DMS 273 treated with DMSO at 0.1 percent for 48 hours (cell line): ENCODE results near the gene SPAG16.
"Not testable (repeated sequence)": the region's sequence is repeated elsewhere in the genome, so short reads cannot be mapped to it uniquely, and the experiment has no call there.

Experiments used
- DNase-seq: peaks from one replicate; lab custom pipeline; 2025; lab: John Stamatoyannopoulos, UW

Gene SPAG16

DNA sequence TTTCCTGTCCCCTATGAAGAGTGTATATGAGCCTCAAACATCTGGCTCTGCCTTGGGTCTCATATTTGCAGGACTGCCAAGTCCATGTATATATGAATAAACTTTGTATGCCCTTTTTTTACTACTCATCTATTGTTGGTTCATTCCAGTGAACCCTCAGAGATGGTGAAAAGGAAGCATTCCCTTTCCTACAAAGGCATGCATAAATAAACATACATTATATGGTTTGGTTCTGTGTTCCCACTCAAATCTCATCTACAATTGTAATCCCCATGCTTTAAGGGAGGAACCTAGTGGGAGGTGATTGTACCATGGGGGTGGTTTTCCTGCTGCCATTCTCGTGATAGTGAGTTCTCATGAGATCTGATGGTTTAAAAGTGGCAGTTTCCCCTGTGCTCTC, 534.2 kb downstream of the SPAG16 start:
- no peak for DNase-seq

DNA sequence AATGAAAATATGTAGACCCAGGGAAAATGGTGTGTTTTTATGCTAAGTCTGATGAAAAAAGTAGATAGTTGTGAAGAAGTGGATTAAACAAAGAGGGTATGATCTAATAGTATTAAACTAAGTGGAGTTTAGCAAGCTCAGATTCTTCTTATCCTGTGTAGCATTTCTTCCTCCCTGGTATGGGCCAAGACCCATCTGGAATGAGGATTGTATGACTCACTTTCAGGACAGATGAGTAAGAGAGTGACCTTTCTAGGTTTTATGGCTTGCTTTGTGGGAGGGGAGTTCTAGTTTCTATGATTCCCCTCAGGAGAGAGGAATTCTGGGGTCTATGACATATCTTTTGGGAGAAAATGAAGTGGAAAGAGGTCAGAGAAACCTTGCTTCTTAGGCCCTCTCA, 550.1 kb downstream of the SPAG16 start:
- DNase-seq = no peak

DNA sequence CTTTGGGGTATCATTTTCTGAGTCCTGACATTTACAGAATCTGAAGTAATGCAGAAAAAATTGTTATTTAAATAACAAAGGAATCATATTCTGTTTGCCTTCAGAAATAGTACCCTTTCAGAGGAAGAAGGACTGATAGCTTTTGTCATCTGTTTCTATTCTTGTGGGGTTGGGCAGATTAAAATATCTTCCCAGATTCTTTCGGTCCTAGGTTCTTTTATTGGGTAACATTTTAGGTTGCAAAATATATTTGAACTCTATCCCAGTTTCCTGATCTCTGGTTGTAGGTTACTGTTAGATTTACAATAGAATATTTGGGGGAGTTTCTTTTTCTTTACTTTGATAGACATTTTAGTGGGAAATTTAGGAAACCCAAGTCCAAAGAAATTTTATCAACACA, 550.5 kb downstream of the SPAG16 start:
- no peak for DNase-seq

DNA sequence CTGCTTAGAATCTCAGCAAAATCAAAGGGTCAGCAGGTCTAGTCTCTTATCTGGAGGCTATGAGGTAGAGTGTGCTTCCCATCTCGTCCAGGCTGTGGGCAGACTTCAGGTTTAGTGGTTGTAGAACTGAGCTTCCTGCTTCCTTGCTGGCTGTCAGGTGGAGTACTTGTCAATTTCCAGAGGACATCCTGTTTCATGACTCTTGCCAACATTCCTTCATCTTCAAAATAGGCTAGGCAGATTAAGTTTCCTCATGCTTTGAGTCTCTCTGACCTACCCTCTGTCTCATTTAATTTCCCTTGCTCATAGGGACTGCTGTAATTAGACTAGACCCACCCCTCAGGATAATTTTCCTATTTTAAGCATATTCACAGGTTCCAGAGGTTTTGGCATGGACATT, 562.6 kb downstream of the SPAG16 start:
- no peak for DNase-seq

DNA sequence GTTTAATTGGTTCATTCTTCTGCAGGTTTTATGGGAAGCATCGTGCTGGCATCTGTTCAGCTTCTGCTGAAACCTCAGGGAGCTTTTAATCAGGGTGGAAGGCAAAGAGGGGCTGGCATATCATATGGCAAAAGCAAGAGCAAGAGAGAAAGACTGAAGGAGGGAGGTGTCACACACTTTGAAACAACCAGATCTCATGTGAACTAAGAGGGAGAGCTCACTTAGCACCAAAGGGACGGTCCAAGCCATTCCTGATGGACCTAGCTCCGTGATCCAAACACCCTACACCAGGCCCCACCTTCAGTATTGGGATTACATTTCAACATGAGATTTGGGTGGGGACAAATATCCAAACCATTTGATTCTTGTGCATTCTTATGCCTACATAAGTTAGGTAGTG, 563.1 kb downstream of the SPAG16 start:
- DNase-seq = no peak

DNA sequence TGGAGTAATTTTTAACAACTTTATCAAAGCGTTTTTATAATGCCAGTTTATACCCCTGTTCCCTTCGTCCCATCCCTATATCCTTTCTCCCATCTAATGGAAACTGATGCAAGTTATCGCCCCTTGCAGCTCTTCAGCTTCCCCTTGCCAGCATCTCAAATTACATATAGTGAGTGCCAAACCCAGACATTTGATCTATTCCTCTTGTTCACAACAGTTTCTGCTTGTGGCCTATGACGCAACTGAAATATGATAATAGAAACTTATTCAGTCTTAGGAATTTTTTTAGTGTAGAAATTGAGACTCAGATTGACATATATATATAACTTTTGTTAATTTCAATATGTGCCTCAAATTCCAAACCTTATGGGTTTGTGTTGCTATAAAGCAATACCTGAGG, 564.4 kb downstream of the SPAG16 start:
- DNase-seq = no peak

DNA sequence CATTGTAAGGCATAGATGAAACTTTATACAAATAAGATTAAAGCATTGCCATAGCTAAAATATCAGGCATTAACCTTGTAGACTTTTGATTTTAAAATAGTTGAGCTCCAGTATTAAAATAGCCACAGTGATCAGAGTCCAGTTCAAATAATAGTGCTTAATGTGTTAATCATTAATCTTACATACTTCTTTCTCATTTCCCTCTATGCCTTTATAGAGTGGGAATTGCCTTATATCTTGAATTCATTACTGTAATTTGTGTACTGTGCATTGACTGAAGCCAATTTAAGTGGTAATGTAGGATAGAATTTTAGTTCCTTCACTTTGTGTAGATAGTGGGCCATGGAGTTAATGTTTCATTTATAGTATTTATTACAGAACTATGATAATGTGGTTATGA, 577.4 kb downstream of the SPAG16 start:
- no peak for DNase-seq

DNA sequence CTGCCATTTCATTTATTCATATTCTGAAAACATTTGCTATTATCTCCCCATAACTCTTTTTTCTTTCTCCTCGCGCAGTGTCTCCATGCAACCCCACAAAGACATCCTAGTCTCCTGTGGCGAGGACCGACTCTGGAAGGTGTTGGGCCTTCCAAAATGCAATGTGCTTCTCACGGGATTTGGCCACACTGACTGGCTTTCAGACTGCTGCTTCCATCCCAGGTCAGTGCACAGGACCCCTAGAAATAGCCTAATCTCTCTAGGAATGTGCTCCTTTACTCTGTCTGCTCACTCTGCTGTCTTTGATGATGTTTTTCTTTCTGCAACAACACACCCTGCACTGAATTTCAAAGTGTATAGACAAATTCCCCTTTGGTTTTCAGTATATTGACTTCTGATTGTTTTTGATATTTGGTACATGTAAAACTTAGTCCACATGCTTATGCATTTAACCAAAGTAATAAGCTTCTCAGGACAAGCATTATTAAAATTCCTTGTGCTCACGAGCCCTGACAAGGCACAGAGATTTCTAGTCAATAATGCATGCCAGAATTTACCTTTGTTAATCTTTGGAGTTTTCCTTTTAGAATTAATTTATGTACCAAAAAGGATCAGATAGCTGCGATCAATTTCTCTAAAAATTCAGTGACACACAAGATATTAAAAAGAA, 578.3 kb downstream of the SPAG16 start:
- no peak for DNase-seq

DNA sequence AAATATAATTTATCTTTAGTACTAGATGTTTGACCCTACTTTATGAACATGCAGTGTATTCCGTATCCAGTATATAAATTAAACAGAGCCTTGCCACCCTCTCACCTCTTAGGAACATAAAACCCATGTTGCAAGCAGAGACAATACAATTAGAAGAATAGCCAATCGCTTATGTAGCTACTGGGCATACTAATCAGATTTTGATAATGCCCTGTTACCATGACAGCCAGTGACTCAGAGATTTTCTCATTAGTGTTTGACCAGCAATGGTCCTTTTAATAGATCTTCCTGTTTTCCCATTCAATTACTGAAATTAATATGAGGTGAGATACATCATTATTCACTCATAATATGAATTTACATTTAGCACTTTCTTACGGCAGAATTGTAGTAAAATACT, 579.3 kb downstream of the SPAG16 start:
- no peak for DNase-seq

DNA sequence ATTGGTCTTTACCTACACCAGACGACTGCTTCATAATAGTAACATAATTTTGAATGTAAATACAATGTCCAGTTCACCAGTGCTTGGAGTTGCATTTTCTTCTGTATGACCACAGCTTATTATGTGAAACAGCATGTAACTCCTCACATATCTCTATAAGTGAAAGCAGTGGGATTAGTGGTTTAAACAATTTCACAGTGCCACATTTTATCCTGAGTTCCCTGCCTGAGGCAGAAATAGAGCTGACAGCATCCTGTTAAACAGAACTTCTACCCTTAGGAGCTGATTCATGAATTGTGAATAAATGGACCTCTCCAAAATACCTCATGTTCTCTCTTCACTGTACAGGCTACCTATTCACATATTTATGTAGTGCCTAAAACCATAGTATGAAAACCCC, 584.3 kb downstream of the SPAG16 start:
- DNase-seq = no peak

DNA sequence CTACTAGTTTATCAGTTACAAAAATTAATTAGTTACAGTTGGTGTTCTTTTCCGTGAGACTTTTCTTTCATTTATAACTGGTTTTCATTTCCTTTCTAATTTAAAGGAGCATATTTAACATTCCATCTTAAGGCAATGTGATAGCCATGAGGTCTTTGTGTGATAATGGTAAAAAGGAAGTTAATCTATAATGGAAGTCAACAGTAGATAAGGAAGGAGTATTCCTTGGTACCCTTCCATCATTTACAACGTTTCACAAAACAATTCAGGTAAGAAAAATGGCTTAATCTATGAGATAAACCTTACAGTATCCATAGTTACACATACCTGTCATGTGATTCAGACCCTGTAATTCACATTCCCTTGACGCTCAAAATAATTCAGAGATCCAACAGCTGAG, 601.2 kb downstream of the SPAG16 start:
- DNase-seq = no peak

DNA sequence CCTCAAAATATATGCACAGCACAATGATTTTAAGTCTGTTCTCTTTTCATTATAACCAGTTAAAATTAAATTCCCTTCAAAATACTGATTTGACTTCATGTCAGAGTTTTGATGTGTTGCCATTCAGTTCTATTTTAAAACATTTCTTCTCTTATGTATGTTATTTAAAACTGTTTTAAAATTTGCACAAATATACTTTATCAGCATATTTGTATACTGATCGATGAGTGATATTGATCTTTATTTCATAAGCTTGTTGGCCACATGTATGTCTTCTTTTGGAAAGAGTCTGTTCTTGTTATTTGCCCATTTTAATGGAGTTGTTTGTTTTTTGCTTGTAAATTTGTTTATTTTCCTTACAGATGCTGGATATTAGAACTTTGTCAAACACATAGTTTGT, 630.2 kb downstream of the SPAG16 start:
- DNase-seq = no peak

DNA sequence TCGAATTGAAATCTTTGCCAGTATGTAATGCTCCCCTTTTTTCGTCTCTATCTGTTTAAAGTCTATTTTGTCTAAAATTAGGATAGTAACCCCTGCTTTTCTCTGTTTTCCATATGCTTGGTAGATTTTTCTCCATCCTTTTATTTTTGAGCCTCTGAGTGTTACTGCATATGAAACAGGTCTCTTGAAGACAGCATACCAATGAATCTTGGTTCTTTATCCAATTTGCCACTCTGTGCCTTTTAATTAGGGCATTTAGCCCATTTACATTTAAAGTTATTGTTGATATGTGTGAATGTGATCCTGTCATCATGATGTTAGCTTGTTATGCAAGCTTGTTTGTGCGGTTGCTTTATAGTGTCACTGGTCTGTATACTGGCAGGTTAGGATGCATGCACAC, 635.8 kb downstream of the SPAG16 start:
- DNase-seq = no peak

DNA sequence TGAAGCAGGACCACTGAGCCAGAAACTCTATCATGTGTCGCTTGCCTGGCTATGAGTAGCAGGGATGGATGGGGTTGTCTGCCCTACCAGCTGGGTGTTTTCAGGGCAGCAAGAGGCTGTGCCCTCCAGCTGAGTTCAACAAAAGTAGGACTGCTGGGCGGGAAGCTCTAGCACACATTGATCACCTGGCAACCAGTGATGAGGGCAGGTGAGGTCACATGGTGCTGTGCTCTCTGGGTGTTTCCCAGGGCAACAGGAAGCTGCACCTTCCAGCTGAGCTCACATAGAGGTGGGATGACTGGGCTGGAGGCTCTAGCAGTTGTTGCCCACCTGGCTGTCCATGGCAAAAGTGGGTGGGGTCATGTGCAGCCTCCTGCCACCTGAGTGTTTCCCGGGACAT, 639.3 kb downstream of the SPAG16 start:
- no peak for DNase-seq

DNA sequence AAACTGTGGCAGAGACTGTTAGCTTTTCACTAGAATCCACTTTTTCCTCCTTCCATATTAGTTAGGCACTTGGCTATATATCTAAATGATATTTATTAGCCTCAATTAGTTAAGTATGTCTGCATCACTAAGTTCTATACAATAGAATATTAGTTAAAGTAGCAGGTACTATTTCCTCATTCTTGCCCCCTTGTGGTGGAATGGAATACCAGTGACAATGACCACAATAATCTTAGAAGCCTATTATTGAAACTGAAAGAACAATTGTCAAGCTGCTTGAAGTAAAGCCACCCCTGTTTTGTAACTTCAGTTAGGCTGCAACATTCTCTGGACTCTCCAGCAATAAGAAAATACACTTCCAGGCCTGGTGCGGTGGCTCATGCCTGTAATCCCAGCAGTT, 650.3 kb downstream of the SPAG16 start:
- no peak for DNase-seq

DNA sequence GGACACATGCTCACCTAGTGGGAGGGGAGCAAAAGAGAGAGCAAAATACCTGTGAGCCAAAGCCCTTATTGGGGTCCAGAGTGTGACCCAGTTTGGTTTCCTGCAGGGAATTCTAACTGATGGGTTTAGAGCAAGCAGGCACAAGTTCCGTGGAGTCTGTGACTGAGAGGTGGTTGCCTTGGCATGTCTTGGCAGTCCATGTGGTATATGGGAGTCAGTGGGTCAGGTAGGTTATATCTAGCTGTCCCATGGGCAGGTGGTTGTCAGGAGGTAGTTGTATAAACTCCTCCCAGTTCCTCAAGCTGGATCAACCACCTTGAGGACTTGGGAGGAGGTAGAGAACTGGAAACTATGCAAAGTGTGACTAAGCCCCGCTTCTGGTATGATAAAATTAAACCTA, 673.8 kb downstream of the SPAG16 start:
- no peak for DNase-seq

DNA sequence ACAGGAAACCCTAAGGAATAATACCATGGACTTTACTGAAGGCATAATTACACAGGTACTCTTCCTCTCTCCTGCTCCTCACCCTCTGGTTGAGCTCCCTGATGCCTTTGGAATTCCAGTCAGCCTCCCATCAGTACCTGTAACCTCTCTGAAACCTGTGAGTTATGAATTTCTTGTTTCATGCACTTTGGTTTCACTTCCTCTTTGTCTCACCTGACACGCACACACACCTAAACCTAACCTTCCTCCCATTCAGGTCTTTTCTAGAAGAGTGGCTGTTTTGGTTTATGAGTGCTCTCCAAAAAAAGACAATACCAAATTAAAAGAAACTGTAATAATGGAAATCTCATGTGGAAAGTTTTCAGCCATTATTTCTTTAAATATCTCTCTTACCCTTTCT, 675.3 kb downstream of the SPAG16 start:
- no peak for DNase-seq

DNA sequence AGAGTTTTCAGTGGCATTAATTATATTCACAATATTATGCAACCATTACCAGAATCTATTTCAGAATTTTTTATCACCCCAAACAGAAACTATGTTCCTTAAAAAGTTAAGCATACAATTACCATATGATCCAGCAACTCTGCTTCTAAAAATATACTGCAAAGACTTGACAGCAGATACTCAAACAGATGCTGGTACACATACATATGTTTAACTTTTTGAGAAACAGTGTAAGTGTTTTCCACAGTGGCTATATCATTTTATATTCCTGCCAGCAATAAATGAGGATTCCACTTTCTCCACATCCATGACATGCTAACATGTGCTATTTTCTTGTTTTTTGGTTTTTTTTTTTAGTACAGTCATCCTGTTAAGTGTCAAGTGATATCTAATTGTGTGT, 687.3 kb downstream of the SPAG16 start:
- no peak for DNase-seq

DNA sequence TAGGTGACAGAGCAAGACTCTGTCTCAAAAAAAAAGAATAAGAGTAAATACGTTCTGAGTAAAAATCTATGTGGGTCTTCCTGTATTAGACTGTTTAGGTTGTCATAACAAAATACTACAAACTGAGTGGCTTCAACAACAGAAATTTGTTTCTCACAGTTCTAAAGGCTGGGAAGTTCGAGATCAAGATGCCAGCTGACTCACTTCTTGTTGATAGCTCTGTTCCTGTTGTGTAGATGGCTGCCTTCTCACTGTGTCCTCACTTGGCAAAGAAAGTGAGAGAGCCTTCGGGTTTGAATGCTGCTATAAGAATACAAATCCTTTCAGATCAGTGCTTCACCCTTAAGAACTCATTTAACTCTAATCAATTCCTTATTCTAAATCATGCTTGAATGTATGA, 696.6 kb downstream of the SPAG16 start:
- DNase-seq = no peak

DNA sequence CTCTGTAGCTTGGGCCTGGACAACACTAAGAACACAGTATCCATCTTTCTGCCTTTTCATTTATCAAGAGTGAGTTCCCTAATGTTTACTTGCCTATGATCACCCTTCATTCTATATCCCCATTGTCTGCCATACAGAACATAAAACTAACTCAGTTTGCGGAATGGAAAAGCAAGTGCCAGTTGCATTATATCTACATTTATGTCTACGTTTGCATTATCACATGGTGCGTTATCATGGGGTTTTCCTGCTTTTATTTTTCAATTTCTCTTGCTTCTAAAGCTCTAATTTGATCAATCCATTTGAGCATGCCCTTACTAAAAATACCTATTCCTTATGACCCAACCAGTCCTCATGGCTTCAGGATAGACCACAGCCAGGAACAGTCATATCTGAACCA, 704.9 kb downstream of the SPAG16 start:
- no peak for DNase-seq

DNA sequence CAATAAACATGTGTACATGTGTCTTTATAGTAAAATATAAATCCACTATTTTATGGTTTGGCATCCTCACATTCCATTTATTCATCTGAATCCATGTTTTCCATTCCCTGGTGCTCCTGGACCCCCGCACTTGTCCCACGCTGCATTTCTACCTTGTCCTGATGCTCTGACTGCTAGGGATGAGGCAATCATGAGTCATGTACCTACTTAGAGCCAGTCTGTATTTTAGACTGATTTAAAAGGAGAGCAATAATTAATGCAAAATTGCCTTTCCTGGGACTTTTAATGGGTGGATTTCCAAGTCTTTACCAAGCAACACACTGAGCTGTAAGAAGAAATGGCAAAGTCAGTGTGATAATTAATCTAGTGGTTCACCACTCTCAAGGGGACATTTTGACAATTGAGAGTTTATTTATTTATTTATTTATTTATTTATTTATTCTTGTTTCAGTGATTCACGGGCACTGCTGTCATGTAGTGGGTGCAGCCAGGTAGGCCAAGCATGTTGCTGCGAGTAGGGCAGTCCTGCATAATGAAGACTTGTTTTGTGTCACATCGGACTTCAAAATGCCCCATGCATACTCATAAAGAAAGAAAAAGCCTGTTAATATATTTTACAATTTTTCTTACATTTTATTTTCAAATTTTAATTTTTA, 707.3 kb downstream of the SPAG16 start:
- DNase-seq = no peak

DNA sequence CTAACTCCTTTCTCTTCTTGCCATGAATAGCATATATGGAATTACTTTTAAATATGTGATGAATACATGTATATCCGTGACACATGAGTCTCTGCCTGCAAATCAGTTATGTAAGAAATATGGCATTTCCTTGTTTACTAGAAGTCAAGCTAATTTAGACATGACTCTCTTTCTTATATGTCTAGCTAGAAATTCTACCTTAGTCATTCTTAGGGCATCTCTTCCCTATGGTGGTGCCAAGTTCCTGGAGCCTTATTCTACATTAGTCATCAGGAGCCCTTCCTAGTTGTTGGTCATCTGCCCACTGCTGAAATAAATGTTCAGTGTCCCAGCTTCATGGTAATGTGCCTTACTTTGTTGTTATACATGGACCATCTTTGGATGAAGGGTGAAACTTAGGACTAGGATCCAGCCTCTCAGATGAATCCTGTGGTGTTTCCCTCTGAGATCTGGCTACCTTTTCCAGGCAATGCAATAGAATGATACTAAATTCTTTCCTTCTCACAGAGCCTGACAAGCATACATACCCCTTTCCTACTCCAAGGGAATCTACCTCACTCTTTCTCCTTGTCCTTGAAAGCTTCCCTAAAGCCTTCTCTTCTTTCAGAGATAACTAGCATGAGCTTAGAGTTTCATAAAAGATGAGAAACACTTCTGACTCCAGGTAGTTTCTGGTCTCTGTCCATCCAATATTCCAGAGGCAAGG, 711.3 kb downstream of the SPAG16 start:
- DNase-seq = no peak

DNA sequence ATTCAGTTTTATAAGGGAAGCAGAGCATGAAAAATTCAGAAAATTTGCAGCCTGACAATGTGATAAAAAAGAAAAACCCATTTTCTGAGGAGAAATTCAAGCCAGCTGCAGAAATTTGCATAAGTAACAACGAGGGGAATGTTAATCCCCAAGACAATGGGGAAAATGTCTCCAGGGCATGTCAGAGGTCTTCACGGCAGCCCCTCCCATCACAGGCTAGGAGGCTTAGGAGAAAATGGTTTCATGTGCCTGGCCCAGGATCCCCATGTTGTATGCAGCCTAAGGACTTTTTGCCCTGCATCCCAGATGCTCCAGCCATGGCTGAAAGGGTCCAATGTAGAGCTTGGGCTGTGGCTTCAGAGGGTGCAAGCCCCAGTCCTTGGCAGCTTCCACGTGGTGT, 714.7 kb downstream of the SPAG16 start:
- not testable (repeated sequence) for DNase-seq

DNA sequence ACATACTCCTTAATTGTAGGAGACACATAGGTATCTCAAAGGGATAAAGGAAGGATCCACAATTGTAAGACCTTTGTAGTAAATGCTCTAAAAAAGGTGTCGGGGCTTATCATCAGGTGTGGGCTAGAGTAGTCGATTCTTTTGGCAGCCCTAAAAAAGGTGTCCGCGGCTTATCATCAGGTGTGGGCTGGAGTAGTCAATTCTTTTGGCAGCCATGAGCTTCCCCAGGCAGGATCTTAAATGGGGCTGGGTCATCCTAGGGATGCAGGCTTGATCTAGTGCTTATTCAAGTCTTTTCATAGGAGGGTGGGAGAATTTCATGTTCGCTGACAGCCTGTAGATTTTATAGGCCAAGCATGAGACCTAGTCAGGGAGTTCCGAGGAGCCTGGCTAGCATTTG, 720.2 kb downstream of the SPAG16 start:
- no peak for DNase-seq
